ENCODE measurements around the gene NTM. TPM values are rescaled to one million over a fixed set of nuclear protein-coding genes. Genes with fewer than 3 reads are reported as not detected.

NTM gene
- total RNA-seq, 1 donor from 2014 or later = 4.3 TPM

DNA sequence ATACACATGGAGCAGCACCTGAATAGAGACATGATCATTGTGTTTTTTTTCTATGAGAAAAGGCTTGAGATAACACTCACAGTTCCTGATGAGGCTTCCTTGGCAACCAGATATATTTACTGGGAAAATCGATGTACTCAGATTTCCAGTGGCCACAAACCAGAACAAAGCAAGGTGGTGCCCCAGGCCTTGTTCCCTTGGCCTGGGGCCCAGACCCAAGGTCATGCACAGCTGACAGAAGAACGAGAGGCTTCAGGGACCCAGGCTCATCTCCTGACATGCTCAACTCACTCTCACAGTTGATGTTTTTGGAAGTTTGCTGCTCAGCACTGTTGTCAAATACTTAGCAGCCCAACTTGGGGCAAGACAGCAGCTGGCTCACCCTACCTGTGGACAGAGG lies 281.8 kb downstream of the NTM start:
- Mint-ChIP-seq H3K4me3 (ENCODE audit: low read depth) (no peak overlapping the region), H3K4me1 (ENCODE audit: low read depth) (peaks cover 6% of the 10 kb centered on the region), H3K9me3 (ENCODE audit: low read depth) (no peaks in the 10 kb centered on the region)

DNA sequence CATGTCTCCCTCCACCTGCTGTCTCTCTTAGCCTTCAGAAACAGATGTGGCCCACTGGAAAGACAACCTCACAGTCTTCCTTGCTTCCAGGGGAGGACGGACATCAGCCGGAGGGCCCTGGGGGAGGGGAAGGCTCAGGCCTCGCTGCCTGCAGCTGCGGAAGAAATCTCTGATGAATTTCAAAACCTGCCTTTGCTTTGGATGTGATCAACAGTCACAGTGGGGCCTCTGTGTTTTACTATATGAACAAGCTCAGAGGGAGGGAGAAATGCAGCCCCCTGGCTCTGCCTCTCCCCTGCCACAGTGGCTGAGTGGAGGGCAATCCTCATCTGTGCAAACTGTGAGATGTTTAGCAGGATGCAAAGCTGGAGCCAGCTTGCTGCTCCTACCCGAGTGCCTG lies 282.8 kb downstream of the NTM start:
- no peak overlapping the region for H3K27ac Mint-ChIP-seq
- TF ChIP-seq, protein P1, sequence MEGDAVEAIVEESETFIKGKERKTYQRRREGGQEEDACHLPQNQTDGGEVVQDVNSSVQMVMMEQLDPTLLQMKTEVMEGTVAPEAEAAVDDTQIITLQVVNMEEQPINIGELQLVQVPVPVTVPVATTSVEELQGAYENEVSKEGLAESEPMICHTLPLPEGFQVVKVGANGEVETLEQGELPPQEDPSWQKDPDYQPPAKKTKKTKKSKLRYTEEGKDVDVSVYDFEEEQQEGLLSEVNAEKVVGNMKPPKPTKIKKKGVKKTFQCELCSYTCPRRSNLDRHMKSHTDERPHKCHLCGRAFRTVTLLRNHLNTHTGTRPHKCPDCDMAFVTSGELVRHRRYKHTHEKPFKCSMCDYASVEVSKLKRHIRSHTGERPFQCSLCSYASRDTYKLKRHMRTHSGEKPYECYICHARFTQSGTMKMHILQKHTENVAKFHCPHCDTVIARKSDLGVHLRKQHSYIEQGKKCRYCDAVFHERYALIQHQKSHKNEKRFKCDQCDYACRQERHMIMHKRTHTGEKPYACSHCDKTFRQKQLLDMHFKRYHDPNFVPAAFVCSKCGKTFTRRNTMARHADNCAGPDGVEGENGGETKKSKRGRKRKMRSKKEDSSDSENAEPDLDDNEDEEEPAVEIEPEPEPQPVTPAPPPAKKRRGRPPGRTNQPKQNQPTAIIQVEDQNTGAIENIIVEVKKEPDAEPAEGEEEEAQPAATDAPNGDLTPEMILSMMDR (IDR thresholded peaks at IDR 0.05; ENCODE audit: unreplicated experiment) = no peak
- no peak for DNase-seq (ENCODE audit: low spot score, unreplicated experiment)
- H3K27me3 Mint-ChIP-seq = peaks cover 47% of the 10 kb centered on the region
- peaks cover 15% of the 10 kb centered on the region for H3K4me1 Mint-ChIP-seq (ENCODE audit: low read depth)
- H3K9me3 Mint-ChIP-seq (ENCODE audit: low read depth) = no peaks in the 10 kb centered on the region
- no peak overlapping the region for H3K4me3 Mint-ChIP-seq (ENCODE audit: low read depth)
- no peaks in the 10 kb centered on the region for H3K36me3 Mint-ChIP-seq (ENCODE audit: insufficient read depth)

More for the DNA sequence above, 281.8 kb downstream of the NTM start:
- no peaks in the 10 kb centered on the region for H3K36me3 Mint-ChIP-seq (ENCODE audit: insufficient read depth)
- no peak for DNase-seq (ENCODE audit: low spot score, unreplicated experiment)
- TF ChIP-seq, protein P1 (IDR thresholded peaks at IDR 0.05; ENCODE audit: unreplicated experiment) = no peak
- peaks cover 39% of the 10 kb centered on the region for H3K27me3 Mint-ChIP-seq
- H3K27ac Mint-ChIP-seq = no peak overlapping the region

DNA sequence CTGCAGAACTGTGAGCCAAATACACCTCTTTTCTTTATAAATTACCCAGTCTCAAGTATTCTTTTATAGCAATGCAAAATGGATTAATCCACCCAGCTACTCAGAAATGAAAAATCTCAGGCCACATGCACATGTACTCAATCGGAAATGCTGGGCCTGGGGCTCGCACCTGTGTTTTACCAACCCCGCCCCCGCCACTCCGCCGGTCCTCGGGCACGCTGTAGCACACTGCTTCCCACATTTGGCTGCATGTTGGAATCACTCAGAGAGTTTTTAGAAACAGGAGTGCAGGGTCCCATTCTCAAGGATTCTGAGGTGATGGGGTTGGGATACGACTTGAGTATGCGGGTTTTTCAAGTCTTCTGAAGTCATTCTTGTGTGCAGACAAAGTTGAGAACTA lies 284.4 kb downstream of the NTM start:
- Mint-ChIP-seq H3K4me1 (ENCODE audit: low read depth) (peaks cover 15% of the 10 kb centered on the region), H3K9me3 (ENCODE audit: low read depth) (no peaks in the 10 kb centered on the region), H3K27me3 (peaks cover 63% of the 10 kb centered on the region), H3K27ac (no peak overlapping the region), H3K4me3 (ENCODE audit: low read depth) (no peak overlapping the region), H3K36me3 (ENCODE audit: insufficient read depth) (no peaks in the 10 kb centered on the region)
- TF ChIP-seq, protein P1 (IDR thresholded peaks at IDR 0.05; ENCODE audit: unreplicated experiment) = no peak
- DNase-seq (ENCODE audit: low spot score, unreplicated experiment) = no peak

DNA sequence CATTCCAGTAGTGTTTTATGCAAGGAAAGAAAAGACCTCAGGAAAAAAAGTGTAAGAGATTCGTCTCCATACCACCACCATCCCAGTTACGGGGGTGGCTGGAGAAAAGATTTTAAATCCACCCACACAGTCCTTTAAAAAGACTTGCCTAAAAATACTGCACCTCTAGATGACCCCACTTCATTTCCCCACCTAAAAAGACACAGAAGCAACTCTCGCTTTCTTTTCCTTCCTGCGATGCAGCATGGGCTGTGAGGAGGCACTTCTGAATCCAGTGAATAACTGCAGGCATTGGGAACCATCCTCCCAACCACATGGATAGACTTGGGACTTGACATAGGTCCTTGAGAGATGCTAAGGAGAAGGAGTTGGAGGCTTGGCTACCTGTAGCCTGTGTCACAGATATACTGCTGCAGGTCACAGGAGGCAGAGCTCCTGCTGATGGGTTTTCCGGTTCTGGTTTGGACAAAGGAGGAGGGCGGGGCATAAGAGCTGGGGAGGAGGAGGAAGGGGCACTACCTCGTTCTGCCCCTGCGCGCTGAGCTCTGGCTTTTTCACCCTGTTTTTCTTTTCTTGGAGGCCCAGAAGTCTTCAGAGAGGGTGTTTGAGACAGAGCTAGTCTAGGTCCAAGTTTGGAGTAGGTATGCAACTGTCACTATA lies 285.9 kb downstream of the NTM start:
- H3K27me3 Mint-ChIP-seq = peaks cover 77% of the 10 kb centered on the region
- no peak overlapping the region for H3K27ac Mint-ChIP-seq
- peaks cover 16% of the 10 kb centered on the region for H3K4me1 Mint-ChIP-seq (ENCODE audit: low read depth)
- no peaks in the 10 kb centered on the region for H3K9me3 Mint-ChIP-seq (ENCODE audit: low read depth)
- H3K36me3 Mint-ChIP-seq (ENCODE audit: insufficient read depth) = no peaks in the 10 kb centered on the region
- H3K4me3 Mint-ChIP-seq (ENCODE audit: low read depth) = no peak overlapping the region
- no peak for DNase-seq (ENCODE audit: low spot score, unreplicated experiment)
- TF ChIP-seq, protein P1 (IDR thresholded peaks at IDR 0.05; ENCODE audit: unreplicated experiment) = no peak

DNA sequence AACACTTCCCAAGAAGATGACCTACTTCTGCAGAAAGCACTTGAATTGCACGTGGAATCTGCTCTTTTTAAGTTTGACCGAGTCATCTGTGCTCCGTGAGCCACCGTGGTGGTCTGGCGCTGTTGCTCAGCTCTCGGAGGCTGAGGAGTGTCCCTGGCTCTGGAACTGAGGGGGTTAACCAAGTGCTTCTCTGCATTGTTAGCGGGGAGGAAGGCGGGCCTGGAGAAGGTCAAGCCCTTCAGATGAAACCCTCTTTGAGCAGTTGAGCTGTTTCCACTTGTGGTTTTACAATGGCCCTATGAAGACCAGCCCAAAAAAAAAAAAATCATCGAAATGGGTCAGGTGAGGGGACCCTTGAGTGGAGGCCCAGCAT lies 286.4 kb downstream of the NTM start:
- no peak for DNase-seq (ENCODE audit: low spot score, unreplicated experiment)
- no peaks in the 10 kb centered on the region for H3K36me3 Mint-ChIP-seq (ENCODE audit: insufficient read depth)
- no peak overlapping the region for H3K27ac Mint-ChIP-seq
- peaks cover 81% of the 10 kb centered on the region for H3K27me3 Mint-ChIP-seq
- peak overlapping the region; percentile 53 for H3K4me3 Mint-ChIP-seq (ENCODE audit: low read depth)
- H3K4me1 Mint-ChIP-seq (ENCODE audit: low read depth) = peaks cover 19% of the 10 kb centered on the region
- no peaks in the 10 kb centered on the region for H3K9me3 Mint-ChIP-seq (ENCODE audit: low read depth)
- TF ChIP-seq, protein P1 (IDR thresholded peaks at IDR 0.05; ENCODE audit: unreplicated experiment) = no peak
